ENCODE data around the gene SH3PXD2A. TPM values are rescaled to one million over a fixed set of nuclear protein-coding genes. Genes with fewer than 3 reads are reported as not detected.
A peak's percentile ranks its signal among the peaks of the same experiment; 100 is the strongest.

Gene SH3PXD2A
- total RNA-seq, 1 experiment from 2014 or later = 5.4 TPM

DNA sequence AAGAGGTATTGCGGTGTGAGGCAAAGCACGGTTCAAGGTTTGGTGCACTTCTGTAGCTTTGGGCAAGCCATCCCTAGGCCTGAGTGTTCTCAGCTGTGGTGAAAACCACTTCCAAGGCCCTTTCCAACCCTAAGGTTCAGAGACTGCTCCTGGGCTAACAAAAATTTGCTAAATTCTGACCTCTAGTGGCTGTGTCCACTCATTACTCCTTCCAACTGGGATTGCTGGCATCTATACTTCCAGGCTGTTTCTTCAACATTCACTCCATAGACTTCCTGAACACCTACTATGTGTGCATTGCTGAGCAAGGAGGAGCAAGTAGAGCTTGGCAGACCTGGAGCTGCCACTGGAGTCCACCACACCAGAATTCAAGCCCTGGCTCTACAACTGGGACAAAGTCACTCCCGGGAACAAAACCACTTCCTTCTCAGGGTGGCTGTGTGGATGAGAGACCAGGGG lies 29.3 kb upstream of the SH3PXD2A start:
- DNase-seq = peak; percentile 53 to 87
- Histone ChIP-seq H3K4me1 (peaks cover 10% of the 10 kb centered on the region), H3K27me3 (no peaks in the 10 kb centered on the region), H3K27ac (no peak overlapping the region), H3K4me3 (no peak overlapping the region), H3K36me3 (no peaks in the 10 kb centered on the region), H3K9me3 (replicated peaks) (no peaks in the 10 kb centered on the region)

DNA sequence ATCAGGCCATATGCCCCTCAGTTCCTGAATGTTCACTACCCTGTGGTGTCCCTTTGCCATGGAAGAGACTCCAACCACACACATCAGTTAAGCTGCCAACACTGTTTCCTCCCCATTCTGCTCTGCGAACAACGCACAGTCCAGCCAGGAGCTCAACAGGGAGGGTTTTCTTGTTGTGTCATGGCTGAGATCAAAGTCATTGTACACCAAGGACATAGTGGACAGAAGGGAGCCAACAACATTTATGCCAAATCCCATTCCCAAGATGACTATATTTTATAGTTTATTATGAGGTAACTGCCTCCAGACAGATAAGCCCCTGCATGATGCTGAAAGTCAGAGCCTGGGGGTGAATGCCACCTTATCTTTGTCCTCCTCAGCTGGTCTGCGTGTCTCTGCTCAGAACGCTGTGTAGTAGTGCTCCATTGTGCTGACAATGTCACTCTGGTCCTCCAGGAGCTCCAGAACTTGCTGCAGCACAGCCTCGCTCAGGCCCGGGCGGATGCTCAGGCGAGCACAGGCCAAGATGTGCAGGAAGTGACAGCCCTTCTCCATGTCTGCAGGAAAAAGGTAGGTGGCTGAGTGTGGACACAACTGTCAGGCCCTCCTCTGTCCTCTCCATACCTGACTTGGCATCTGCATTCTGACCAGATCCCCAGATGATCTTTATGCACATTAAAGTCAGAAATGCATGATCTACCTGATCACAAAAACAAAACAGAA lies 27.1 kb upstream of the SH3PXD2A start:
- H3K27ac ChIP-seq = no peak overlapping the region
- H3K9me3 ChIP-seq (replicated peaks) = no peaks in the 10 kb centered on the region
- H3K27me3 ChIP-seq = no peaks in the 10 kb centered on the region
- no peak overlapping the region for H3K4me3 ChIP-seq
- DNase-seq = no peak
- no peaks in the 10 kb centered on the region for H3K36me3 ChIP-seq
- H3K4me1 ChIP-seq = no peaks in the 10 kb centered on the region

- DNase-seq = no peak
- Histone ChIP-seq H3K4me3 (no peak overlapping the region), H3K27ac (no peak overlapping the region), H3K4me1 (no peaks in the 10 kb centered on the region), H3K27me3 (no peaks in the 10 kb centered on the region), H3K36me3 (no peaks in the 10 kb centered on the region), H3K9me3 (replicated peaks) (no peaks in the 10 kb centered on the region)
These were observed 26.3 kb upstream of the SH3PXD2A start for GRCh38 chr10:103881416-103882284.

DNA sequence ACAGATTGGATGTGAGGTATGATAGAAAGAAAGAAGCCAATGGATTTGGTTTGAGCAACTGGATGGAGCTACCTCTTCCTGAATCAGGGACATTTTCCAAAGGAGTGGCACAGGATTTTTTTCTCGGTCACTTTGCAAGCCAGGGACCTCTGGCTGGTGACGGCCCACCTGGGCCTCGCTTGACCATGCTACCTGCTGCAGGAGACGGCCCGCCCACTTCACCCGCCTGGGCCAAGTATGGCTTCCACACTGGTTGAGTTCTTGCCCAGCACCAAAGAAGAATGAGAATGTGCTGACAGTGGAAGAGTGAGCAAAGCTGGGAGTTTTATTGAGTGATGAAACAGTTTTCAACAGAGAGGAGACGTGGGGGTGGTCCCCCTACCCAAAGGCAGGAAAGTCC lies 24.5 kb upstream of the SH3PXD2A start:
- H3K36me3 ChIP-seq = no peaks in the 10 kb centered on the region
- no peak overlapping the region for H3K27ac ChIP-seq
- no peak overlapping the region for H3K4me3 ChIP-seq
- H3K9me3 ChIP-seq (replicated peaks) = no peaks in the 10 kb centered on the region; the same call in 1 of the 2 replicates
- H3K4me1 ChIP-seq = no peaks in the 10 kb centered on the region
- DNase-seq = no peak
- H3K27me3 ChIP-seq = no peaks in the 10 kb centered on the region

DNA sequence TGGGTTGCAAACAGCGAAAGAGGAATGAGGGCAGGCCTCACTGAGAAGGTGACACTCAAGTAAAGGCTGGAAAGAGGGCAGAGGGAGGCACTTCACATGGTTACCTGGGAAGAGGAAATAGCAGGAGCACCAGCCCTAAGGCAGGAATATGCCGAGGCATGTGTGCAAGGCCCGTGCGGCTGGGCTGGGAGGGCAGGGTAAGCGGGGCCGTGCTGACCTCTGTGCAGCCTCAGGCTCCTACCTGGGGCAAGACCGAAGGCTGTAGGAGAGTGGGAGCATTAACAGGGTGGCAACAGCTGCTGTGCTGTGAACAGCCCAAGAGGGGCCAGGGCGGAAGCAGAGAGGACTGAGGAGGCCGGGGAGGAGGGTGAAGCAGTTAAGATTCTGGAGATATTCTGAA lies 24.0 kb upstream of the SH3PXD2A start:
- H3K27ac ChIP-seq = no peak overlapping the region
- H3K27me3 ChIP-seq = no peaks in the 10 kb centered on the region
- no peak overlapping the region for H3K4me3 ChIP-seq
- no peak for DNase-seq
- H3K4me1 ChIP-seq = no peaks in the 10 kb centered on the region
- no peaks in the 10 kb centered on the region; the same call in 1 of the 2 replicates for H3K9me3 ChIP-seq (replicated peaks)
- no peaks in the 10 kb centered on the region for H3K36me3 ChIP-seq

DNA sequence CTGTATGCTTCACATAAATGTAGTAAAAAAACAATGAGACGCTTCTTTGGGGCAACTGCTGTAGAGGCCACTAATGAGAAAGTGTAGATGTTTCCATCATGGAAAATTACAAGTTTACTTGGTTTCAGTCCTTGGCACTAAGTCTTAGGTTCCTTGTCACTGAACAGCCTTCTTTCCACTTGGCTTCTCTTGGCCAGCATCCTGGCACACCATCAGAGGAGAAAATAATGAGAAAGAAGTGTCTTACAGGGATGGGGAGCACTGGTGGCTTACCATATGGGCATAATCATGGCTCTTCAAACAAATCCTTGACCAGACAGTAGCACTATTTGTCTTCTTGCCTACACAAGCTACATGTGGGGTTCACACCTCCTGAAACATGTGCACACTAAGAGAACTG lies 22.5 kb upstream of the SH3PXD2A start:
- Histone ChIP-seq H3K27ac (no peak overlapping the region), H3K4me3 (no peak overlapping the region), H3K9me3 (replicated peaks) (no peaks in the 10 kb centered on the region; the same call in 1 of the 2 replicates), H3K27me3 (no peaks in the 10 kb centered on the region), H3K36me3 (no peaks in the 10 kb centered on the region), H3K4me1 (no peaks in the 10 kb centered on the region)
- DNase-seq = no peak

DNA sequence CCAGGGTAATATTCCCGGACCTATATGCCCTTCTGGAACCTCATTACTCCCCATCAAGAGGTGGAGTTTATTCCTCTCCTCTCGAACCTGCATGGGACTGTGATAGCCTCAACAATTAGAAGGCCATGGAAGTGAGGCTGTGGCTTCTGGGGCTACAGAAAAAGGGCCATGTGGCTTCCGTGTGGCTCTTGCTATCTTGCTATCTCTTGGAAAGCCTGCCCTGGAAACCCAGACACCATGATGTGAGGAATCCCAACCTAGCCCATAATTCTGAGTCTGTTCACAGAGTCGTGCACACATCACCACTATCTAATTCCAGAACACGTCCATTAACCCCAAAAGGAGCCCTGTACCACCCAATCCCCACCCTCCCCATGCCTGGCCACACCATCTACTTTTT lies 20.8 kb upstream of the SH3PXD2A start:
- Histone ChIP-seq H3K36me3 (no peaks in the 10 kb centered on the region), H3K4me3 (no peak overlapping the region), H3K9me3 (replicated peaks) (no peaks in the 10 kb centered on the region; the same call in 1 of the 2 replicates), H3K27me3 (no peaks in the 10 kb centered on the region), H3K27ac (no peak overlapping the region), H3K4me1 (peaks cover 13% of the 10 kb centered on the region)
- DNase-seq = no peak

- Histone ChIP-seq H3K36me3 (no peaks in the 10 kb centered on the region), H3K9me3 (replicated peaks) (no peaks in the 10 kb centered on the region; the same call in 1 of the 2 replicates), H3K4me3 (no peak overlapping the region), H3K27ac (no peak overlapping the region), H3K4me1 (peaks cover 26% of the 10 kb centered on the region), H3K27me3 (no peaks in the 10 kb centered on the region)
- DNase-seq = no peak
These were observed 19.4 kb upstream of the SH3PXD2A start for GRCh38 chr10:103874730-103875129.

GRCh38 chr10:103872137-103872931 lies 17.0 kb upstream of the SH3PXD2A start:
- DNase-seq = peak; percentile 68 to 70
- Histone ChIP-seq H3K4me3 (no peak overlapping the region), H3K27ac (peak overlapping the region; percentile 33), H3K4me1 (peaks cover 28% of the 10 kb centered on the region), H3K9me3 (replicated peaks) (no peaks in the 10 kb centered on the region; the same call in 1 of the 2 replicates), H3K36me3 (no peaks in the 10 kb centered on the region), H3K27me3 (no peaks in the 10 kb centered on the region)

- Histone ChIP-seq H3K4me1 (peaks cover 28% of the 10 kb centered on the region), H3K27ac (peak overlapping the region; percentile 33), H3K27me3 (no peaks in the 10 kb centered on the region), H3K9me3 (replicated peaks) (no peaks in the 10 kb centered on the region; the same call in 1 of the 2 replicates), H3K4me3 (peak overlapping the region; percentile 37), H3K36me3 (no peaks in the 10 kb centered on the region)
- no peak for DNase-seq
These were observed 15.6 kb upstream of the SH3PXD2A start for GRCh38 chr10:103871006-103871405.

GRCh38 chr10:103870516-103870915 lies 15.1 kb upstream of the SH3PXD2A start:
- Histone ChIP-seq H3K27ac (peak overlapping the region; percentile 33), H3K9me3 (replicated peaks) (peaks cover 3% of the 10 kb centered on the region), H3K4me1 (peaks cover 28% of the 10 kb centered on the region), H3K27me3 (no peaks in the 10 kb centered on the region), H3K4me3 (peak overlapping the region; percentile 37), H3K36me3 (no peaks in the 10 kb centered on the region)
- DNase-seq = peak; percentile 36 to 49

GRCh38 chr10:103869336-103869735 lies 14.0 kb upstream of the SH3PXD2A start:
- Histone ChIP-seq H3K9me3 (replicated peaks) (peaks cover 7% of the 10 kb centered on the region), H3K4me3 (no peak overlapping the region), H3K27me3 (no peaks in the 10 kb centered on the region), H3K27ac (no peak overlapping the region), H3K36me3 (no peaks in the 10 kb centered on the region), H3K4me1 (peaks cover 28% of the 10 kb centered on the region)
- no peak for DNase-seq

DNA sequence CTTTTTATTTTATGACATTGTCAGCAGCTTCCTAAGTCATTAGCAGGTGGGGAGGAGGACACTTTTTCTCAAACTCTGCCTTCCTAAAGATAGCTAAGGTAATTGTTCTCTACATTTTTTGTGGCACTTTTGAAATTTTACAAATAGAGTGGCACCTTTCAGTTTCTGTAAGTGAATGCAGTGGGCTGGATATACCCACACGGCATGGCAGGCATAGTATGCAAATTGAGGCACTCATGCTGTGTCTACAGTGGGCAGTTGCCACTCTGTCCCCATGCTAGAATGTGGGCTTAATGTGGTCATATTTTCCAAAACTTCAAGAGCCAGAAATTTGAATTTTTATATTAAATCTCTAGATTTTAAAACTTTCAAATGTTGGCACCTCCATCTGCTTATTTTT lies 12.8 kb upstream of the SH3PXD2A start:
- Histone ChIP-seq H3K27ac (no peak overlapping the region), H3K4me1 (peaks cover 28% of the 10 kb centered on the region), H3K9me3 (replicated peaks) (peaks cover 7% of the 10 kb centered on the region), H3K4me3 (no peak overlapping the region), H3K36me3 (no peaks in the 10 kb centered on the region), H3K27me3 (no peaks in the 10 kb centered on the region)
- no peak for DNase-seq

DNA sequence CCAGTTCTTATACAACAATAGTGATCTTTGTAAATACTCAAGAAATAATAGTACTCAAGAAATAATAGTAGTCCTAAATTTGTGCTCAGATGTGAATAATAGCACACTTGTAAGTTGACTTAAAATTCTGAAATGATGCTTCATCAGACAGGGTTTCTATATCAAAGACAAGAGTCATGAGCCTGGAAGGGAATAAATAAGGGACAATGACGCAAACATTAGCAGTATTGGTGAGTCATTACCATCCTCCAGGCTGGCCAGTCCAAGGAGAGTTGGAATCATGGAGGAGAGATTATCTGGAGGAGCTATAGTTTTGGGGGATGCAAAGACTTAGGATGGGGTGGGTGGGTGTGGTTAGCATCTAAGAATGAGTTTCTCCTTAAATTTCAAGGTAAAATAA lies 6.1 kb upstream of the SH3PXD2A start:
- Histone ChIP-seq H3K4me1 (peaks cover 4% of the 10 kb centered on the region; the same call in 1 of the 2 replicates), H3K27ac (no peak overlapping the region), H3K4me3 (no peak overlapping the region), H3K36me3 (no peaks in the 10 kb centered on the region; the same call in 1 of the 2 replicates), H3K27me3 (no peaks in the 10 kb centered on the region), H3K9me3 (replicated peaks) (peaks cover 7% of the 10 kb centered on the region)
- no peak for DNase-seq
